Loucy (cell line): Measurements from ENCODE around the gene RABAC1.

Source experiments
- EZH2phosphoT487 ChIP-seq: fragments of 200-600 bp; IDR thresholded peaks from 2 replicates; pipeline ENCODE4 v1.6.1; 2018; ENCODE audit warnings: antibody characterized with exemption, mild to moderate bottlenecking, moderate library complexity, borderline replicate concordance
- TF ChIP-seq, protein P1 (sequence below): fragments of 200-600 bp; sonication (generic); conservative IDR thresholded peaks from 2 replicates; pipeline ENCODE4 v1.5.1; 2014; ENCODE audit warnings: mild to moderate bottlenecking, antibody characterized with exemption, low read length

DNA sequence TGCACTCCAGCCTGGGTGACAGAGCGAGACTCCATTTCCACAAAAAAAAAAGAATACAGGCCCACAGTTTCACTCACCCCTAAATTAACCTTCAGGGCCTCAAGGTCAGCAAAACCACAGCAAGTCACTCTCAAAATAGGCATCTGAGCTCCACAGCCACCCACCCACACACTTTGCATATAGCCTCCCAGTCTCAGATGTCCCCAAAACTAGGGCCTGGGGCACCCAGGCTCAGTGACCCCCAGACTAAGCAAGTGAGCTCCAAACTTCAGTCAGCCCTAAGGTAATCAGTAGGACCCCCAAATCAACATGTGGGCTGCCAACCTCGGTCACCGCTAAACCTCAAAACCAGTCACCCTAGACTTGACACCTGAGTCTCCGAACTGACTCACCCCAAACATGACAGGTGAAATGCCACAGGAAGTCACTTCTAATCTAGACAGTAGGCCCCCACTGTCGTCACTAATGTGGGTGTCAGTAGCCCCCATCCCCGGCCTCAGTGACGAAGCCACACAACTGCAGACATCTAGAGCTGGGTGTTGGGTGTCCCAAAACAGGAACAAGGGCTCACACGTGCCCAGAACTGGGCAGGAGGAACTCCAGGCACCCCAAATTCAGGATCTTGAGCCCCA, 13.9 kb downstream of the RABAC1 start:
- TF ChIP-seq EZH2phosphoT487, result no peak
- TF ChIP-seq, protein P1, sequence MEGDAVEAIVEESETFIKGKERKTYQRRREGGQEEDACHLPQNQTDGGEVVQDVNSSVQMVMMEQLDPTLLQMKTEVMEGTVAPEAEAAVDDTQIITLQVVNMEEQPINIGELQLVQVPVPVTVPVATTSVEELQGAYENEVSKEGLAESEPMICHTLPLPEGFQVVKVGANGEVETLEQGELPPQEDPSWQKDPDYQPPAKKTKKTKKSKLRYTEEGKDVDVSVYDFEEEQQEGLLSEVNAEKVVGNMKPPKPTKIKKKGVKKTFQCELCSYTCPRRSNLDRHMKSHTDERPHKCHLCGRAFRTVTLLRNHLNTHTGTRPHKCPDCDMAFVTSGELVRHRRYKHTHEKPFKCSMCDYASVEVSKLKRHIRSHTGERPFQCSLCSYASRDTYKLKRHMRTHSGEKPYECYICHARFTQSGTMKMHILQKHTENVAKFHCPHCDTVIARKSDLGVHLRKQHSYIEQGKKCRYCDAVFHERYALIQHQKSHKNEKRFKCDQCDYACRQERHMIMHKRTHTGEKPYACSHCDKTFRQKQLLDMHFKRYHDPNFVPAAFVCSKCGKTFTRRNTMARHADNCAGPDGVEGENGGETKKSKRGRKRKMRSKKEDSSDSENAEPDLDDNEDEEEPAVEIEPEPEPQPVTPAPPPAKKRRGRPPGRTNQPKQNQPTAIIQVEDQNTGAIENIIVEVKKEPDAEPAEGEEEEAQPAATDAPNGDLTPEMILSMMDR, result no peak
